AG09319 (cell line): ENCODE data around the gene CACNG7.

Experiments used
- DNase-seq: peaks from one replicate; pipeline ENCODE4 v3.0.0-alpha.2; 2010; ENCODE audit warnings: low read depth; ENCODE audit errors: extremely low read depth
- TF ChIP-seq, protein P1 (sequence below): IDR thresholded peaks from 2 replicates; pipeline ENCODE4 v1.5.1; 2011; ENCODE audit warnings: low read depth, mild to moderate bottlenecking, inconsistent platforms, low read length, moderate library complexity

Gene CACNG7

DNA sequence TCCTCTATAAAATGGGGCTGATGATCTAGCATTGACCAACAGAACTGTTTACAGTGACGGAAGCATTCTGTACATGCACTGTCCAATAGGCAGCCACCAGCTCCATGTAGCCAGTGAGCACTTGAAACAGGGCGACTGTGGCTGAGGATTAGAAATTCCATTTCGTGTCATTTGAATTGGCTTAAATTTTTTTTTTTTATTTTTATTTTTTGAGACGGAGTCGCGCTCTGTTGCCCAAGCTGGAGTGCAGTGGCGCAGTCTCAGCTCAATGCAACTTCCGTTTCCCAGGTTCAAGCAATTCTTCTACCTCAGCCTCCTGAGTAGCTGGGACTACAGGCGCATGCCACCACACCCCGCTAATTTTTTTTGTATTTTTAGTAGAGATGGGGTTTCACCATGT, 24.0 kb upstream of the CACNG7 start:
- DNase-seq = no peak
- TF ChIP-seq, protein P1, sequence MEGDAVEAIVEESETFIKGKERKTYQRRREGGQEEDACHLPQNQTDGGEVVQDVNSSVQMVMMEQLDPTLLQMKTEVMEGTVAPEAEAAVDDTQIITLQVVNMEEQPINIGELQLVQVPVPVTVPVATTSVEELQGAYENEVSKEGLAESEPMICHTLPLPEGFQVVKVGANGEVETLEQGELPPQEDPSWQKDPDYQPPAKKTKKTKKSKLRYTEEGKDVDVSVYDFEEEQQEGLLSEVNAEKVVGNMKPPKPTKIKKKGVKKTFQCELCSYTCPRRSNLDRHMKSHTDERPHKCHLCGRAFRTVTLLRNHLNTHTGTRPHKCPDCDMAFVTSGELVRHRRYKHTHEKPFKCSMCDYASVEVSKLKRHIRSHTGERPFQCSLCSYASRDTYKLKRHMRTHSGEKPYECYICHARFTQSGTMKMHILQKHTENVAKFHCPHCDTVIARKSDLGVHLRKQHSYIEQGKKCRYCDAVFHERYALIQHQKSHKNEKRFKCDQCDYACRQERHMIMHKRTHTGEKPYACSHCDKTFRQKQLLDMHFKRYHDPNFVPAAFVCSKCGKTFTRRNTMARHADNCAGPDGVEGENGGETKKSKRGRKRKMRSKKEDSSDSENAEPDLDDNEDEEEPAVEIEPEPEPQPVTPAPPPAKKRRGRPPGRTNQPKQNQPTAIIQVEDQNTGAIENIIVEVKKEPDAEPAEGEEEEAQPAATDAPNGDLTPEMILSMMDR = no peak

DNA sequence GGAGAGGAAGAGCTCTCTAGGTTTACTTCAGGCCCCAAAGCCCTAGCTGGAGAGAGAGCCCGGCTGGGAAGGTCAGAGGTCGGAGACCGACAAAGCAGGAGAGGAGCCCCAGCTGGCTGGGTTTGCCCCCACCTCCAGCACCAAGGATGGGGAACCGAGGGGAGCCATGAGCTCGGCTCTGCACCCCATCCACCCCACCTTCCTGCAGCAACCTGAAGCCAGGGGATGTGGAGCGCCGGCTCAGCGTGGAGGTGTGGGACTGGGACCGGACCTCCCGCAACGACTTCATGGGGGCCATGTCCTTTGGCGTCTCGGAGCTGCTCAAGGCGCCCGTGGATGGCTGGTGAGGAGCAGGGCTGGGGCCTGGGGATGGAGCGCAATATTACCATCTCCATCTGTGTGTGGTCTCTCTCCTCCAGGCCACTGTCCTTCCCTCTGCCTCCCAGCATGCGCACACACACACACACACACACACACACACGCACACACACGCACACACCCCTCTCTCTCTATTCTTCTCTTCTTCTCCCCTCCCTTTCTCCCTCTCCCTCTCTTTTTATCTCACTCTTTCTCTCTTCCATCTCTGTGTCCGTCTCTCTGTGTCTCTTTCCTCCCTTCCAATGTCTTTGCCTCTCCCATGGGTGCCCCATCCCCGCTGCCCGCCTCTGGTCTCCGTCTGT, 16.6 kb upstream of the CACNG7 start:
- TF ChIP-seq, protein P1 = no peak
- no peak for DNase-seq

DNA sequence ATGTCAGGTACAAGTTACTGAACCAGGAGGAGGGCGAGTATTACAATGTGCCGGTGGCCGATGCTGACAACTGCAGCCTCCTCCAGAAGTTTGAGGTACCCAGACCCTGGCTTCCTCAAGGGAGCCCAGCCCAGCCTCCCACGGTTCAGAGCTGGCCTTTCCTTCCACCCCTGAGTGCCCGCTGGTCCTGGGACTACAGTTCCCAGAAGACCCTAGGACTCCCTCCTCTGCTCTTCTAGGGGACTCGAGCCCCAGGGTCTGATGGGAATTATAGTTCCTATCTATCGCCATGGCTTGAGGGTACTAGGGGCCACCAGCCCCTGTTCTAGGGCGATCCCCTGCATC, 16.1 kb upstream of the CACNG7 start:
- DNase-seq = no peak
- TF ChIP-seq, protein P1 = no peak

DNA sequence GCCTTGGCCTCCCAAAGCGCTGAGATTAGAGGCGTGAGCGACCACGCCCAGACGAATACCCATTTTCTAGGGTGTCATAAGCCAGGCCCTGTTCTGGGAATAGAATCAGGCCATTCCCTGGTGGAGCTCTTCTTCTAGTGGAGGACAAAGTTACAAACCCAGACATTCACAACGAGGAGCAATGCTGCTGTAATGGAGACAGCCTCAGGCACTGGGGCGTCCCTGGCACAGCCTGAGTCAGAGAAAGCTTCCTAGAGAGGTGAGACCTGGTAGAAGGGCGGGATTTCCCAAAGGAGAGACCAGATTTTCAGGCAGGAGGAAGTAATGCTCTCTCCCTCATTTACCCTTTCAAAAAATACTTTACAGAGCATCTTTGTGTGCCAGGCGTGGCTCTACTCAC, 14.4 kb upstream of the CACNG7 start:
- DNase-seq = no peak
- TF ChIP-seq, protein P1 = no peak

DNA sequence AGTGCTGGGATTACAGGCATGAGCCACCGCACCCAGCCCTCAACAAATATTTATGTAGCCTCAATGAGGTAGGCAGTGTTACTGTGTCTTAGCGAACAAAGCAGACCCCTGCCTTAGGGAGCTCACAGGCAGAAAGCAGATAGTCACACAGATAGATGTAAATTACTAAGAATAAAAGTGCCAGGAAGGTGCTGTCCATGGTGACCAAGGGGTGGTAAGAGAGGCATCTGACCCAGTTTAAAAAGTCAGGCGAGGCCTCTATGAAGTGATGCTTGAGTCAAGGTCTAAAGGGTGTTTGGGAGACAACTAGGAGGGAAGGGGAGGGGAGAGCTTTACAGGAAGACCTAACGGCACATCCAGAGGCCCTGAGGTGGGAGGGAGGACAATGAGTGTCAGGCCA, 12.4 kb upstream of the CACNG7 start:
- no peak for DNase-seq

DNA sequence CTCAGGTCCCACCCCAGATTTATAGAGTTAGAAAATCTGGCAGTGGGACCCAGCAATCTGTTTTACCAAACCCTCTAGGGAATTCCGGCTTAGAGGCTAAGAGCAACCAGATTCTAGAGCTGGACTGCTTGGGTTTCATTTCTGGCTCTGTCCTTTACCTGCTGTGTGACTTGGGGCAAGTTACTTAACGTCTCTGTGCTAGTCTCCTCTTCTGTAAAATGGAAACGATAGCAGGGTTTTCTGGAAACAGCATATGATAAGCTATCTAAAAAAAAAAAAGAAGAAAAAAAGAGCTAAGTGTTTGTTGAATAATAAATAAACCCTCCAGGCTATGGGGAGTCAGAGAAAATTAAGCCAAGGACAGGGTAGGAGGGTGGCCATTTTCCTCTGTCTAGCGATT, 11.6 kb upstream of the CACNG7 start:
- no peak for DNase-seq
- TF ChIP-seq, protein P1 = no peak

More for the DNA sequence above, 12.4 kb upstream of the CACNG7 start:
- TF ChIP-seq, protein P1 = no peak

DNA sequence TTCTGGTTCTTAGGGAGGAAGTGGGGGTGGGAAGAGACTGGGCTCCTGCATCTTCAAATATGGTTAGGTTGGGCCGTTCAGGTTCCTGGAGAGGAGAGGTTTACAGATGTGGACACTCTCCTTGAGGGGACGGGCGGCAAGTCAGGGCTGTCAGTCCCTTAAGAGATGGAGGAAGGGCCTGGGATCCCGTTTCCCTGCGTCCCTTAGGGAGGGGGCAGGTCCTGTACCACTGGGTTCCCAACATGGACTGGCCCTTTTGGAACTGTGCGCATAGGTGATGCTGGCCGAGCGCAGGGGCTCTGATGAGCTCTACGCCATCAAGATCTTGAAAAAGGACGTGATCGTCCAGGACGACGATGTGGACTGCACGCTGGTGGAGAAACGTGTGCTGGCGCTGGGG, 10.9 kb upstream of the CACNG7 start:
- DNase-seq = no peak

More for the DNA sequence above, 10.9 kb upstream of the CACNG7 start:
- TF ChIP-seq, protein P1 = no peak
